ENCODE results near the gene TEX44. TPM values are rescaled to one million over a fixed set of nuclear protein-coding genes. Genes with fewer than 3 reads are reported as not detected.

Gene TEX44
- total and polyA plus RNA-seq, 5 donors from 2014 or later, result not detected

GRCh38 chr2:231589656-231590055 is 3.0 kb upstream of the TEX44 start:
- DNase-seq (no peak), ATAC-seq (ENCODE audit: low read depth in 2 of 2) (no peak)
- no peaks in the 10 kb centered on the region for H3K27me3 ChIP-seq (ENCODE audit: control insufficient read depth, insufficient read depth, low read length)
- Mint-ChIP-seq H3K27ac (no peak overlapping the region), H3K36me3 (no peaks in the 10 kb centered on the region), H3K4me3 (no peak overlapping the region), H3K9me3 (peaks cover 0 to 1% (median 0%) of the 10 kb centered on the region in 7 donors), H3K4me1 (no peaks in the 10 kb centered on the region), H3K27me3 (peaks cover 25% of the 10 kb centered on the region)
- no peaks in the 10 kb centered on the region for H3K36me3 ChIP-seq (ENCODE audit: control insufficient read depth, insufficient read depth, low read length)
- no peak overlapping the region for H3K27ac ChIP-seq (ENCODE audit: insufficient read depth, low read length, poor library complexity, severe bottlenecking)
- no peaks in the 10 kb centered on the region for H3K9me3 ChIP-seq (ENCODE audit: control insufficient read depth in 2 of 2, low read length in 2 of 2)
- no peak overlapping the region for H3K4me3 ChIP-seq (ENCODE audit: low read depth, low read length)
- no peaks in the 10 kb centered on the region for H3K4me1 ChIP-seq (ENCODE audit: control insufficient read depth, insufficient read depth, low read length, poor library complexity, severe bottlenecking)

GRCh38 chr2:231590614-231591013 is 2.0 kb upstream of the TEX44 start:
- Mint-ChIP-seq H3K4me3 (no peak overlapping the region), H3K36me3 (no peaks in the 10 kb centered on the region), H3K27ac (peak overlapping the region in 1 of 3 donors; percentile 30), H3K9me3 (peaks cover 0 to 1% (median 0%) of the 10 kb centered on the region in 7 donors), H3K4me1 (no peaks in the 10 kb centered on the region), H3K27me3 (peaks cover 25% of the 10 kb centered on the region)
- Histone ChIP-seq H3K27ac (ENCODE audit: insufficient read depth, low read length, poor library complexity, severe bottlenecking) (no peak overlapping the region), H3K9me3 (ENCODE audit: control insufficient read depth in 2 of 2, low read length in 2 of 2) (no peaks in the 10 kb centered on the region), H3K4me3 (ENCODE audit: low read depth, low read length) (no peak overlapping the region), H3K27me3 (ENCODE audit: control insufficient read depth, insufficient read depth, low read length) (no peaks in the 10 kb centered on the region), H3K4me1 (ENCODE audit: control insufficient read depth, insufficient read depth, low read length, poor library complexity, severe bottlenecking) (no peaks in the 10 kb centered on the region), H3K36me3 (ENCODE audit: control insufficient read depth, insufficient read depth, low read length) (no peaks in the 10 kb centered on the region)
- DNase-seq (no peak), ATAC-seq (ENCODE audit: low read depth in 2 of 2) (no peak)

GRCh38 chr2:231593666-231594065 is 1.0 kb downstream of the TEX44 start:
- Mint-ChIP-seq H3K9me3 (peaks cover 0 to 1% (median 0%) of the 10 kb centered on the region in 7 donors), H3K4me1 (no peaks in the 10 kb centered on the region), H3K27ac (no peak overlapping the region), H3K36me3 (no peaks in the 10 kb centered on the region), H3K4me3 (no peak overlapping the region), H3K27me3 (peaks cover 13% of the 10 kb centered on the region)
- DNase-seq, result no peak
- no peaks in the 10 kb centered on the region for H3K36me3 ChIP-seq (ENCODE audit: control insufficient read depth, insufficient read depth, low read length)
- H3K27ac ChIP-seq (ENCODE audit: insufficient read depth, low read length, poor library complexity, severe bottlenecking), result no peak overlapping the region
- ATAC-seq (ENCODE audit: low read depth in 2 of 2), result no peak
- H3K27me3 ChIP-seq (ENCODE audit: control insufficient read depth, insufficient read depth, low read length), result no peaks in the 10 kb centered on the region
- no peak overlapping the region for H3K4me3 ChIP-seq (ENCODE audit: low read depth, low read length)
- no peaks in the 10 kb centered on the region for H3K9me3 ChIP-seq (ENCODE audit: control insufficient read depth in 2 of 2, low read length in 2 of 2)
- H3K4me1 ChIP-seq (ENCODE audit: control insufficient read depth, insufficient read depth, low read length, poor library complexity, severe bottlenecking), result no peaks in the 10 kb centered on the region

GRCh38 chr2:231597014-231597611 is 4.4 kb downstream of the TEX44 start:
- peaks cover 0 to 4% (median under 1%) of the 10 kb centered on the region in 4 donors for H3K4me1 Mint-ChIP-seq
- H3K27me3 ChIP-seq (ENCODE audit: control insufficient read depth, insufficient read depth, low read length), result no peaks in the 10 kb centered on the region
- DNase-seq (no peak), ATAC-seq (ENCODE audit: low read depth in 2 of 2) (peak in 1 of 2 donors; percentile 27)
- H3K27me3 Mint-ChIP-seq, result no peaks in the 10 kb centered on the region
- no peak overlapping the region for H3K4me3 ChIP-seq (ENCODE audit: low read depth, low read length)
- no peak overlapping the region for H3K27ac Mint-ChIP-seq
- H3K4me3 Mint-ChIP-seq, result no peak overlapping the region
- H3K36me3 Mint-ChIP-seq, result no peaks in the 10 kb centered on the region
- H3K4me1 ChIP-seq (ENCODE audit: control insufficient read depth, insufficient read depth, low read length, poor library complexity, severe bottlenecking), result no peaks in the 10 kb centered on the region
- H3K36me3 ChIP-seq (ENCODE audit: control insufficient read depth, insufficient read depth, low read length), result no peaks in the 10 kb centered on the region
- H3K9me3 ChIP-seq (ENCODE audit: control insufficient read depth in 2 of 2, low read length in 2 of 2), result no peaks in the 10 kb centered on the region
- H3K9me3 Mint-ChIP-seq, result no peaks in the 10 kb centered on the region
- no peak overlapping the region for H3K27ac ChIP-seq (ENCODE audit: insufficient read depth, low read length, poor library complexity, severe bottlenecking)

GRCh38 chr2:231597627-231598026 is 5.0 kb downstream of the TEX44 start:
- no peaks in the 10 kb centered on the region for H3K9me3 ChIP-seq (ENCODE audit: control insufficient read depth in 2 of 2, low read length in 2 of 2)
- no peaks in the 10 kb centered on the region for H3K27me3 ChIP-seq (ENCODE audit: control insufficient read depth, insufficient read depth, low read length)
- H3K36me3 ChIP-seq (ENCODE audit: control insufficient read depth, insufficient read depth, low read length), result no peaks in the 10 kb centered on the region
- H3K27ac ChIP-seq (ENCODE audit: insufficient read depth, low read length, poor library complexity, severe bottlenecking), result no peak overlapping the region
- Mint-ChIP-seq H3K9me3 (no peaks in the 10 kb centered on the region), H3K36me3 (no peaks in the 10 kb centered on the region), H3K27me3 (no peaks in the 10 kb centered on the region), H3K4me3 (no peak overlapping the region), H3K4me1 (peaks cover 0 to 4% (median under 1%) of the 10 kb centered on the region in 4 donors), H3K27ac (no peak overlapping the region)
- H3K4me3 ChIP-seq (ENCODE audit: low read depth, low read length), result no peak overlapping the region
- no peak for ATAC-seq (ENCODE audit: low read depth in 2 of 2)
- no peaks in the 10 kb centered on the region for H3K4me1 ChIP-seq (ENCODE audit: control insufficient read depth, insufficient read depth, low read length, poor library complexity, severe bottlenecking)
- DNase-seq, result no peak

- peak overlapping the region in 2 of 3 donors; percentile 64 to 72 for H3K27ac Mint-ChIP-seq
- peak overlapping the region in 1 of 4 donors; percentile 9 for H3K4me3 Mint-ChIP-seq
These were observed 8.1 kb downstream of the TEX44 start for GRCh38 chr2:231600619-231601355.

GRCh38 chr2:231601356-231602229 is 8.9 kb downstream of the TEX44 start:
- Histone ChIP-seq H3K4me1 (ENCODE audit: control insufficient read depth, insufficient read depth, low read length, poor library complexity, severe bottlenecking) (peaks cover 15% of the 10 kb centered on the region), H3K36me3 (ENCODE audit: control insufficient read depth, insufficient read depth, low read length) (no peaks in the 10 kb centered on the region), H3K9me3 (ENCODE audit: control insufficient read depth in 2 of 2, low read length in 2 of 2) (no peaks in the 10 kb centered on the region), H3K27me3 (ENCODE audit: control insufficient read depth, insufficient read depth, low read length) (no peaks in the 10 kb centered on the region), H3K27ac (ENCODE audit: insufficient read depth, low read length, poor library complexity, severe bottlenecking) (no peak overlapping the region), H3K4me3 (ENCODE audit: low read depth, low read length) (no peak overlapping the region)
- DNase-seq (peak; percentile 59 to 79 (median 65)), ATAC-seq (ENCODE audit: low read depth in 2 of 2) (peak; percentile 35 to 49)
- peak overlapping the region; percentile 2 to 93 (median 64) for H3K27ac Mint-ChIP-seq
- peaks cover 0 to 17% (median 5%) of the 10 kb centered on the region in 4 donors for H3K4me1 Mint-ChIP-seq
- no peaks in the 10 kb centered on the region for H3K27me3 Mint-ChIP-seq
- H3K4me3 Mint-ChIP-seq, result peak overlapping the region in 3 of 4 donors; percentile 49 to 75 (median 68)
- H3K9me3 Mint-ChIP-seq, result no peaks in the 10 kb centered on the region
- no peaks in the 10 kb centered on the region for H3K36me3 Mint-ChIP-seq

More at GRCh38 chr2:231600619-231601355, 8.1 kb downstream of the TEX44 start:
- ATAC-seq (ENCODE audit: low read depth in 2 of 2) (no peak), DNase-seq (no peak)
- Histone ChIP-seq H3K4me3 (ENCODE audit: low read depth, low read length) (no peak overlapping the region), H3K27ac (ENCODE audit: insufficient read depth, low read length, poor library complexity, severe bottlenecking) (no peak overlapping the region), H3K36me3 (ENCODE audit: control insufficient read depth, insufficient read depth, low read length) (no peaks in the 10 kb centered on the region), H3K9me3 (ENCODE audit: control insufficient read depth in 2 of 2, low read length in 2 of 2) (no peaks in the 10 kb centered on the region), H3K27me3 (ENCODE audit: control insufficient read depth, insufficient read depth, low read length) (no peaks in the 10 kb centered on the region), H3K4me1 (ENCODE audit: control insufficient read depth, insufficient read depth, low read length, poor library complexity, severe bottlenecking) (peaks cover 15% of the 10 kb centered on the region)
- peaks cover 0 to 17% (median 5%) of the 10 kb centered on the region in 4 donors for H3K4me1 Mint-ChIP-seq
- H3K9me3 Mint-ChIP-seq, result no peaks in the 10 kb centered on the region
- no peaks in the 10 kb centered on the region for H3K27me3 Mint-ChIP-seq
- no peaks in the 10 kb centered on the region for H3K36me3 Mint-ChIP-seq
